ENCODE results near the gene RBM19. TPM values are rescaled to one million over a fixed set of nuclear protein-coding genes. Genes with fewer than 3 reads are reported as not detected.

Gene RBM19
- total RNA-seq, 2 experiments from 2014 or later: 66.9 to 67.7 TPM

GRCh38 chr12:113981876-113982275 is 15.8 kb upstream of the RBM19 start:
- Mint-ChIP-seq H3K4me1 (ENCODE audit: low read depth) (no peaks in the 10 kb centered on the region), H3K4me3 (no peak overlapping the region), H3K27ac (no peak overlapping the region), H3K9me3 (no peaks in the 10 kb centered on the region), H3K36me3 (ENCODE audit: low read depth) (no peaks in the 10 kb centered on the region), H3K27me3 (peaks cover 19% of the 10 kb centered on the region)
- CTCF ChIA-PET: interaction anchor here (6.3 kb wide), 1 partner anchor 527 kb away, joined by 79 read pairs; no protein-coding TSS in a partner anchor
- TF ChIP-seq CTCF (IDR thresholded peaks at IDR 0.05): no peak
- ATAC-seq (no peak), DNase-seq (no peak)
- POLR2A ChIA-PET: no interaction called here
- intact Hi-C loops (cut with micrococcal nuclease): no loop called here

GRCh38 chr12:113980537-113981337 is 14.6 kb upstream of the RBM19 start:
- Mint-ChIP-seq H3K27me3 (peaks cover 21% of the 10 kb centered on the region), H3K9me3 (no peaks in the 10 kb centered on the region), H3K4me1 (ENCODE audit: low read depth) (no peaks in the 10 kb centered on the region), H3K36me3 (ENCODE audit: low read depth) (no peaks in the 10 kb centered on the region), H3K4me3 (no peak overlapping the region), H3K27ac (no peak overlapping the region)
- DNase-seq (peak; percentile 37), ATAC-seq (peak; percentile 65)
- ChIA-PET CTCF (interaction anchor here (0.6 to 6.3 kb wide), 30 partner anchors 9 to 1937 kb away, joined by 3 to 79 read pairs (median 4); partner anchors contain the start of gene RBM19), POLR2A (interaction anchor here (1.1 kb wide), 1 partner anchor 527 kb away, joined by 3 read pairs; no protein-coding TSS in a partner anchor)
- intact Hi-C loops (cut with micrococcal nuclease): loop anchor here (1.0 kb wide), 1 partner anchor 528 kb away; no protein-coding TSS in a partner anchor
- peak; percentile 97 for TF ChIP-seq CTCF (IDR thresholded peaks at IDR 0.05)

- Mint-ChIP-seq H3K9me3 (no peaks in the 10 kb centered on the region), H3K27ac (no peak overlapping the region), H3K4me1 (ENCODE audit: low read depth) (no peaks in the 10 kb centered on the region), H3K36me3 (ENCODE audit: low read depth) (no peaks in the 10 kb centered on the region), H3K27me3 (peaks cover 25% of the 10 kb centered on the region), H3K4me3 (no peak overlapping the region)
- POLR2A ChIA-PET: interaction anchor here (1.1 kb wide), 1 partner anchor 528 kb away, joined by 3 read pairs; no protein-coding TSS in a partner anchor
- CTCF ChIA-PET: interaction anchor here (0.6 to 6.3 kb wide), 27 partner anchors 8 to 1938 kb away, joined by 3 to 79 read pairs (median 4); partner anchors contain the start of gene RBM19
- no peak for TF ChIP-seq CTCF (IDR thresholded peaks at IDR 0.05)
- intact Hi-C loops (cut with micrococcal nuclease): loop anchor here (1.0 kb wide), 1 partner anchor 528 kb away; no protein-coding TSS in a partner anchor
- no peak for DNase-seq
- ATAC-seq: no peak
Measured at GRCh38 chr12:113980054-113980453, 13.9 kb upstream of the RBM19 start.

- intact Hi-C loops (cut with micrococcal nuclease): no loop called here
- no peak for DNase-seq
- H3K9me3 Mint-ChIP-seq: no peaks in the 10 kb centered on the region
- POLR2A ChIA-PET: no interaction called here
- no peaks in the 10 kb centered on the region for H3K36me3 Mint-ChIP-seq (ENCODE audit: low read depth)
- no peak for ATAC-seq
- no peak for TF ChIP-seq CTCF (IDR thresholded peaks at IDR 0.05)
- CTCF ChIA-PET: interaction anchor here (6.3 kb wide), 1 partner anchor 531 kb away, joined by 79 read pairs; no protein-coding TSS in a partner anchor
- H3K4me1 Mint-ChIP-seq (ENCODE audit: low read depth): peaks cover 4% of the 10 kb centered on the region
- H3K4me3 Mint-ChIP-seq: no peak overlapping the region
- H3K27me3 Mint-ChIP-seq: peaks cover 39% of the 10 kb centered on the region
- no peak overlapping the region for H3K27ac Mint-ChIP-seq
Measured at GRCh38 chr12:113978080-113978479, 12.0 kb upstream of the RBM19 start.

- H3K4me1 Mint-ChIP-seq (ENCODE audit: low read depth): peaks cover 7% of the 10 kb centered on the region
- no peak for DNase-seq
- CTCF ChIA-PET: no interaction called here
Measured at GRCh38 chr12:113974006-113974405, 7.9 kb upstream of the RBM19 start.

More at GRCh38 chr12:113974006-113974405, 7.9 kb upstream of the RBM19 start:
- H3K4me3 Mint-ChIP-seq: no peak overlapping the region
- POLR2A ChIA-PET: no interaction called here
- no peak overlapping the region for H3K27ac Mint-ChIP-seq
- H3K9me3 Mint-ChIP-seq: no peaks in the 10 kb centered on the region
- H3K36me3 Mint-ChIP-seq (ENCODE audit: low read depth): no peaks in the 10 kb centered on the region
- TF ChIP-seq CTCF (IDR thresholded peaks at IDR 0.05): no peak
- ATAC-seq: no peak
- intact Hi-C loops (cut with micrococcal nuclease): no loop called here
- H3K27me3 Mint-ChIP-seq: peaks cover 37% of the 10 kb centered on the region
